Ishikawa (cell line): ENCODE measurements around the gene AMH.

Experiments
- CEBPB ChIP-seq: IDR thresholded peaks from 2 replicates; pipeline ENCODE4 v1.6.1; 2012
- CREB1 ChIP-seq: IDR thresholded peaks from 2 replicates; pipeline ENCODE4 v1.6.1; 2012; ENCODE audit warnings: low read depth
- EGR1 ChIP-seq: IDR thresholded peaks from 2 replicates; pipeline ENCODE4 v1.6.1; 2012
- EP300 ChIP-seq: IDR thresholded peaks from 2 replicates; pipeline ENCODE4 v1.6.1; 2012; ENCODE audit warnings: borderline replicate concordance
- FOXM1 ChIP-seq: IDR thresholded peaks from 2 replicates; pipeline ENCODE4 v1.6.1; 2012; ENCODE audit warnings: low read depth, borderline replicate concordance
- MAX ChIP-seq: IDR thresholded peaks from 2 replicates; pipeline ENCODE4 v1.6.1; 2012
- NFIC ChIP-seq: IDR thresholded peaks from 2 replicates; pipeline ENCODE4 v1.6.1; 2012
- RAD21 ChIP-seq: IDR thresholded peaks from 2 replicates; pipeline ENCODE4 v1.6.1; 2012; ENCODE audit warnings: low read depth
- REST ChIP-seq: IDR thresholded peaks from 2 replicates; pipeline ENCODE4 v1.6.1; 2012; ENCODE audit warnings: low read depth, mild to moderate bottlenecking
- TAF1 ChIP-seq: IDR thresholded peaks from 2 replicates; pipeline ENCODE4 v1.6.1; 2012; ENCODE audit warnings: low read depth, mild to moderate bottlenecking
- TCF12 ChIP-seq: IDR thresholded peaks from 2 replicates; pipeline ENCODE4 v1.6.1; 2012; ENCODE audit warnings: low read depth
- TEAD4 ChIP-seq: IDR thresholded peaks from 2 replicates; pipeline ENCODE4 v1.6.1; 2012
- USF1 ChIP-seq: IDR thresholded peaks from 2 replicates; pipeline ENCODE4 v1.6.1; 2012
- YY1 ChIP-seq: IDR thresholded peaks from 2 replicates; pipeline ENCODE4 v1.6.1; 2012; ENCODE audit warnings: low read depth
- ZBTB7A ChIP-seq: IDR thresholded peaks from 2 replicates; pipeline ENCODE4 v1.6.1; 2012; ENCODE audit warnings: low read depth

The AMH gene

GRCh38 chr19:2289714-2290435 is 40.8 kb downstream of the AMH start:
- 0 out of 2 replicates have a peak, but pooled peaks have one; percentile 16 for TF ChIP-seq TAF1
- TF ChIP-seq YY1 = 0 out of 2 replicates have a peak, but pooled peaks have one; percentile 41
- TF ChIP-seq TCF12 = no peak

- TF ChIP-seq TEAD4 (peak; percentile 1; the same call in 1 of the 2 replicates), EGR1 (no peak), REST (no peak), TCF12 (peak; percentile 10; the same call in 1 of the 2 replicates), MAX (peak; percentile 68; the same call in 1 of the 2 replicates), TAF1 (no peak), FOXM1 (no peak), NFIC (peak; percentile 56), EP300 (no peak), RAD21 (no peak), USF1 (no peak), CREB1 (no peak), ZBTB7A (peak; percentile 36; the same call in 1 of the 2 replicates), CEBPB (no peak), YY1 (no peak)
Measured at GRCh38 chr19:2290441-2291184, 41.5 kb downstream of the AMH start.

- no peak for TF ChIP-seq ZBTB7A
- no peak for TF ChIP-seq CEBPB
- TF ChIP-seq EP300 = no peak
- TF ChIP-seq REST = no peak
- TF ChIP-seq MAX = peak; percentile 97
- peak; percentile 20; the same call in 1 of the 2 replicates for TF ChIP-seq USF1
Measured at GRCh38 chr19:2291185-2291751, 42.1 kb downstream of the AMH start.

- TF ChIP-seq NFIC = no peak
- no peak for TF ChIP-seq EP300
- no peak for TF ChIP-seq USF1
- TF ChIP-seq TEAD4 = no peak
- no peak for TF ChIP-seq TAF1
- no peak for TF ChIP-seq RAD21
- TF ChIP-seq ZBTB7A = no peak
- TF ChIP-seq CEBPB = no peak
- TF ChIP-seq TCF12 = no peak
- no peak for TF ChIP-seq FOXM1
- no peak for TF ChIP-seq YY1
- TF ChIP-seq MAX = no peak
Measured at GRCh38 chr19:2294687-2295335, 45.7 kb downstream of the AMH start.

- no peak for TF ChIP-seq MAX
- TF ChIP-seq FOXM1 = no peak
- no peak for TF ChIP-seq EP300
- TF ChIP-seq CREB1 = no peak
- TF ChIP-seq EGR1 = no peak
- TF ChIP-seq REST = no peak
- no peak for TF ChIP-seq TCF12
- TF ChIP-seq RAD21 = no peak
- TF ChIP-seq TEAD4 = no peak
- TF ChIP-seq CEBPB = no peak
Measured at GRCh38 chr19:2296141-2296540, 47.0 kb downstream of the AMH start.
